Loucy (cell line): ENCODE data around the gene PDIA4.

ENCODE experiments used
- CTCF ChIP-seq: fragments of 200-600 bp; sonication (generic); conservative IDR thresholded peaks from 2 replicates; pipeline ENCODE4 v1.5.1; 2014; ENCODE audit warnings: mild to moderate bottlenecking, antibody characterized with exemption, low read length
- EZH2phosphoT487 ChIP-seq: fragments of 200-600 bp; IDR thresholded peaks from 2 replicates; pipeline ENCODE4 v1.6.1; 2018; ENCODE audit warnings: antibody characterized with exemption, mild to moderate bottlenecking, moderate library complexity, borderline replicate concordance

GRCh38 chr7:148975896-148976295 lies 52.4 kb downstream of the PDIA4 start:
- no peak for TF ChIP-seq CTCF
- TF ChIP-seq EZH2phosphoT487: no peak
